OCI-LY7 (cell line): ENCODE data around the gene SELENOI. TPM values are rescaled to one million over a fixed set of nuclear protein-coding genes. Genes with fewer than 3 reads are reported as not detected.

ENCODE experiments used
- BruUV-seq: library from RNA; stranded (reverse); fragments of 400-500 nt; replicated peaks from 2 replicates; lab custom pipeline; 2021; lab: Mats Ljungman, UMichigan
- CTCF ChIA-PET: fragments of 300-600 bp; sonication (Branson Sonifier 250); formaldehyde crosslinking; loops from one replicate; lab custom pipeline; 2022; ENCODE audit warnings: antibody characterized with exemption; ENCODE audit not compliant: unreplicated experiment; lab: Charles Lee
- POLR2A ChIA-PET: fragments of 300-600 bp; sonication (Branson Sonifier 250); formaldehyde crosslinking; loops from one replicate; lab custom pipeline; 2022; ENCODE audit warnings: antibody characterized with exemption; lab: Charles Lee
- DNase-seq: peaks from one replicate; pipeline ENCODE4 v3.0.0-alpha.2; 2015; ENCODE audit warnings: low spot score
- H2AFZ ChIP-seq: fragments of 200-600 bp; sonication (generic), shearing (Covaris generic); 2 replicates; pipeline ENCODE4 v1.6.1; 2014; ENCODE audit warnings: mild to moderate bottlenecking, antibody characterized with exemption, low read length, moderate library complexity
- H3K27ac ChIP-seq: fragments of 200-600 bp; sonication (generic); 2 replicates; pipeline ENCODE4 v1.5.1; 2014; ENCODE audit warnings: mixed run types, low read depth, mild to moderate bottlenecking, moderate library complexity, low read length, inconsistent platforms; ENCODE audit not compliant: poor library complexity, severe bottlenecking
- H3K36me3 ChIP-seq: fragments of 200-600 bp; sonication (generic); 2 replicates; pipeline ENCODE4 v1.6.1; 2014; ENCODE audit warnings: mild to moderate bottlenecking, antibody characterized with exemption, low read length, moderate library complexity, mixed read lengths; ENCODE audit not compliant: insufficient read depth
- H3K4me1 ChIP-seq: fragments of 200-600 bp; sonication (generic); 2 replicates; pipeline ENCODE4 v1.5.1; 2014; ENCODE audit warnings: mild to moderate bottlenecking, low read length; ENCODE audit not compliant: insufficient read depth, poor library complexity, severe bottlenecking
- H3K4me2 ChIP-seq: fragments of 200-600 bp; sonication (generic); 2 replicates; pipeline ENCODE4 v1.6.1; 2014; ENCODE audit warnings: mild to moderate bottlenecking, low read length
- H3K4me3 ChIP-seq: fragments of 200-600 bp; sonication (generic); 2 replicates; pipeline ENCODE4 v1.5.1; 2014; ENCODE audit warnings: mild to moderate bottlenecking, low read depth, low read length; ENCODE audit not compliant: poor library complexity, severe bottlenecking
- H3K79me2 ChIP-seq: fragments of 200-600 bp; sonication (generic); 2 replicates; pipeline ENCODE4 v1.6.1; 2016; ENCODE audit warnings: low read depth, mild to moderate bottlenecking, low read length, moderate library complexity, mixed read lengths; ENCODE audit not compliant: insufficient read depth
- H3K9me2 ChIP-seq: fragments of 200-600 bp; sonication (generic); 2 replicates; pipeline ENCODE4 v1.6.1; 2016; ENCODE audit warnings: mild to moderate bottlenecking, low read length, mixed read lengths; ENCODE audit not compliant: insufficient read depth
- H3K9me3 ChIP-seq: fragments of 200-600 bp; sonication (generic); 2 replicates; pipeline ENCODE4 v1.6.1; 2014; ENCODE audit warnings: mild to moderate bottlenecking, mixed run types, low read length, mixed read lengths
- H4K20me1 ChIP-seq: fragments of 200-600 bp; sonication (generic); 2 replicates; pipeline ENCODE4 v1.6.1; 2014; ENCODE audit warnings: mild to moderate bottlenecking, antibody characterized with exemption, low read length, moderate library complexity, mixed read lengths; ENCODE audit not compliant: insufficient read depth
- EZH2phosphoT487 ChIP-seq: fragments of 200-600 bp; sonication (generic); IDR thresholded peaks from 2 replicates; pipeline ENCODE4 v1.6.1; 2018; ENCODE audit warnings: low read depth, borderline replicate concordance, mild to moderate bottlenecking, mixed run types, antibody characterized with exemption, low read length, moderate library complexity, mixed read lengths
- intact Hi-C: fragments of 100-400 bp; cut with micrococcal nuclease; formaldehyde crosslinking; loops from one replicate; pipeline ENCODE4 v1.10.0; 2022; ENCODE audit not compliant: unreplicated experiment
- total RNA-seq, 2 experiments: library from RNA; depleted of rRNA in 1 of 2; stranded (reverse); fragments of >200 nt in 1 of 2; shearing (Covaris generic) in 1 of 2; gene quantifications; 2 replicates each; pipeline ENCODE4 v1.2.3, GENCODE V29; 2014 to 2022
- TF ChIP-seq, protein P1 (sequence below): fragments of 200-600 bp; sonication (generic); conservative IDR thresholded peaks from 2 replicates; pipeline ENCODE4 v1.5.1; 2014; ENCODE audit warnings: mild to moderate bottlenecking, antibody characterized with exemption, low read length, moderate library complexity, mixed read lengths

SELENOI gene
- total RNA-seq, 2 experiments from 2014 or later: 29.0 to 53.1 TPM

DNA sequence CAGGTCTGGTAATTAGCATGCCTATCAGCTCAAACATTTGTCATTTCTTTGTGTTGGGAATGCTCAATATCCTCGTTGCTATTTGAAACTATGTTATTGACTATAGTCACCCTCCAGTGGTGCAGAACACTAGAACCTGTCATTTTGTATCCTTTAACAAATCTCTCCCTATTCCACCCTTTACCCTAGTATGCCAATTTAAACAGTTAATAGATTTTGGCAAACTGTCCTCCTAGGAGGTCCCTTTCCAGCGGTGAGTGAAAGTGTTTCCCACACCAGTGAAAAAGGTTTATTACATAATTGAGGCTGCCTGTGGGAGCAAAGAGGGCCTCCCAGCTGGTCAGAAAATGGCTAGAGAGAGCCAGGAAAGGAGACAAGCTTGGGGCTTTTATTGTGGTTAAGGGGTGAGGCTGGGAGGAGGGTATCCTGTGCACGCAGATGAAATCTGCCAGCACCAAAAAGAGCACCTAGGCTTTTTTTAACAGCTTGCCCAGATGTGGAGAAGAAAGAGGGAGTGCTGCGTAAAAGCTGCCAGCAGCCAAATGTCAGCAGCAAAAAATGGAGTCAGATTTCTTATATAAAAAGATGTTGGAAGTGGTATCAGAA lies 53.9 kb downstream of the SELENOI start:
- POLR2A ChIA-PET: no interaction called here
- no peaks in the 10 kb centered on the region for H3K9me3 ChIP-seq
- H3K79me2 ChIP-seq: no peaks in the 10 kb centered on the region
- no peaks in the 10 kb centered on the region for H4K20me1 ChIP-seq
- no peak overlapping the region for H3K4me3 ChIP-seq
- TF ChIP-seq EZH2phosphoT487: no peak
- TF ChIP-seq, protein P1, sequence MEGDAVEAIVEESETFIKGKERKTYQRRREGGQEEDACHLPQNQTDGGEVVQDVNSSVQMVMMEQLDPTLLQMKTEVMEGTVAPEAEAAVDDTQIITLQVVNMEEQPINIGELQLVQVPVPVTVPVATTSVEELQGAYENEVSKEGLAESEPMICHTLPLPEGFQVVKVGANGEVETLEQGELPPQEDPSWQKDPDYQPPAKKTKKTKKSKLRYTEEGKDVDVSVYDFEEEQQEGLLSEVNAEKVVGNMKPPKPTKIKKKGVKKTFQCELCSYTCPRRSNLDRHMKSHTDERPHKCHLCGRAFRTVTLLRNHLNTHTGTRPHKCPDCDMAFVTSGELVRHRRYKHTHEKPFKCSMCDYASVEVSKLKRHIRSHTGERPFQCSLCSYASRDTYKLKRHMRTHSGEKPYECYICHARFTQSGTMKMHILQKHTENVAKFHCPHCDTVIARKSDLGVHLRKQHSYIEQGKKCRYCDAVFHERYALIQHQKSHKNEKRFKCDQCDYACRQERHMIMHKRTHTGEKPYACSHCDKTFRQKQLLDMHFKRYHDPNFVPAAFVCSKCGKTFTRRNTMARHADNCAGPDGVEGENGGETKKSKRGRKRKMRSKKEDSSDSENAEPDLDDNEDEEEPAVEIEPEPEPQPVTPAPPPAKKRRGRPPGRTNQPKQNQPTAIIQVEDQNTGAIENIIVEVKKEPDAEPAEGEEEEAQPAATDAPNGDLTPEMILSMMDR: no peak
- CTCF ChIA-PET: no interaction called here
- intact Hi-C loops: no loop called here
- H3K27ac ChIP-seq: no peak overlapping the region
- H3K36me3 ChIP-seq: peaks cover 6% of the 10 kb centered on the region; the same call in 1 of the 2 replicates
- H3K4me2 ChIP-seq: no peak overlapping the region
- BruUV-seq: no TSS peak
- no peaks in the 10 kb centered on the region for H3K9me2 ChIP-seq
- H2AFZ ChIP-seq: no peak overlapping the region
- no peaks in the 10 kb centered on the region for H3K4me1 ChIP-seq
- DNase-seq: no peak

DNA sequence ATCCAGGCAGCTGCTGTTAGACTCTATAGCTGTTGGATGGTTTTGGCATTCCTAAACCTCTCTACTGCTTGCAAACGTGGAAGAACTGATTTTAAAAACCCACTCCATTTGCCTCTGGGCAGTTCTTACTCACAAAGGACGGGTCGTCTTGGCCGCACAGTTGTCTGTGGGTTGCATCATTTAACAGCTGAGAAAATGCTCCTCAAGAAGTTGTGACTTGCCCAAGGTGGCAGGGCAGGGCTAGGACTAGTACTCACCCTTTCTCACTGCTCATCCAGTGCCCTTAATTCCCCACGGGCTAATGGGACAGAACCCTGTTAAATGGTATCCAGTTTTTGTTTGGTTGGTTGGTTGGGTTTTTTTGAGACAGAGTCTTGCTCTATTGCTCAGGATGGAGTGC lies 54.8 kb downstream of the SELENOI start:
- CTCF ChIA-PET: no interaction called here
- POLR2A ChIA-PET: no interaction called here
- H3K9me3 ChIP-seq: no peaks in the 10 kb centered on the region

More for the DNA sequence above, 54.8 kb downstream of the SELENOI start:
- H3K4me2 ChIP-seq: no peak overlapping the region
- H3K36me3 ChIP-seq: no peaks in the 10 kb centered on the region; the same call in 1 of the 2 replicates
- H3K4me1 ChIP-seq: no peaks in the 10 kb centered on the region
- H2AFZ ChIP-seq: no peak overlapping the region
- no peaks in the 10 kb centered on the region for H4K20me1 ChIP-seq
- H3K9me2 ChIP-seq: no peaks in the 10 kb centered on the region
- H3K27ac ChIP-seq: no peak overlapping the region
- H3K79me2 ChIP-seq: no peaks in the 10 kb centered on the region
- no TSS peak for BruUV-seq
- DNase-seq: no peak
- H3K4me3 ChIP-seq: no peak overlapping the region
- intact Hi-C loops: no loop called here
- TF ChIP-seq, protein P1: no peak
- no peak for TF ChIP-seq EZH2phosphoT487
